OCI-LY3 (cell line): ENCODE data around the gene SETD7.
A peak's percentile ranks its signal among the peaks of the same experiment; 100 is the strongest.

Source experiments
- H2AFZ ChIP-seq: fragments of 200-600, 300-600 bp; shearing (Covaris generic); 2 replicates; pipeline ENCODE4 v1.6.0; 2014; ENCODE audit warnings: antibody characterized with exemption, low read depth, low read length
- H3K27ac ChIP-seq: fragments of 200-600, 300-600 bp; sonication (generic); 2 replicates; pipeline ENCODE4 v1.5.1; 2014; ENCODE audit warnings: mild to moderate bottlenecking, low read length, moderate library complexity, mixed read lengths
- H3K27me3 ChIP-seq: fragments of 200-600, 300-600 bp; sonication (generic); 2 replicates; pipeline ENCODE4 v1.6.1; 2014; ENCODE audit warnings: low read depth, low read length, mixed read lengths
- H3K36me3 ChIP-seq: fragments of 200-600, 300-600 bp; sonication (generic); replicated peaks from 2 replicates; pipeline ENCODE3; 2014; ENCODE audit warnings: low read depth, low read length, mixed read lengths
- H3K4me1 ChIP-seq: fragments of 300-600, 200-600 bp; sonication (generic); 2 replicates; pipeline ENCODE4 v1.6.1; 2014; ENCODE audit warnings: low read length, mixed read lengths
- H3K4me2 ChIP-seq: fragments of 200-600, 300-600 bp; sonication (generic); 2 replicates; pipeline ENCODE4 v1.6.1; 2014; ENCODE audit warnings: low read length, mixed read lengths
- H3K4me3 ChIP-seq: fragments of 300-600, 200-600 bp; sonication (generic); 2 replicates; pipeline ENCODE4 v1.5.1; 2014; ENCODE audit warnings: antibody characterized with exemption, mild to moderate bottlenecking, low read length, moderate library complexity
- H3K79me2 ChIP-seq: fragments of 300-600, 200-600 bp; shearing (Covaris generic); 2 replicates; pipeline ENCODE4 v1.6.1; 2014; ENCODE audit warnings: mild to moderate bottlenecking, low read length, mixed read lengths
- H3K9ac ChIP-seq: fragments of 300-600, 200-600 bp; shearing (Covaris generic); 2 replicates; pipeline ENCODE4 v1.6.0; 2014; ENCODE audit warnings: mild to moderate bottlenecking, low read length, moderate library complexity
- H3K9me3 ChIP-seq: fragments of 200-600, 300-600 bp; shearing (Covaris generic); 2 replicates; pipeline ENCODE4 v1.6.1; 2014; ENCODE audit warnings: low read length, mixed read lengths; ENCODE audit not compliant: insufficient read depth
- H4K20me1 ChIP-seq: fragments of 200-600, 300-600 bp; sonication (generic); 2 replicates; pipeline ENCODE4 v1.6.1; 2016; ENCODE audit warnings: low read length, mixed read lengths; ENCODE audit not compliant: insufficient read depth
- CTCF ChIP-seq: fragments of 200-600, 300-600 bp; sonication (generic); IDR thresholded peaks from 2 replicates; pipeline ENCODE4 v1.5.1; 2014; ENCODE audit warnings: antibody characterized with exemption, low read length, low read depth
- EZH2phosphoT487 ChIP-seq: fragments of 200-600 bp; shearing (Covaris generic); IDR thresholded peaks from 2 replicates; pipeline ENCODE4 v1.6.1; 2018; ENCODE audit warnings: antibody characterized with exemption, mixed run types, low read depth

The SETD7 gene

GRCh38 chr4:139556071-139556723, at the start of gene SETD7:
Gene SETD7 (minus strand): TSS chr4:139556219. CDS start chr4:139556137, 82 bp downstream.
- Histone ChIP-seq H3K9ac (peak within 1 kb of the TSS; percentile 87), H4K20me1 (peaks cover 31% of the 10 kb centered on the region), H3K27me3 (peaks cover 24% of the 10 kb centered on the region), H3K4me3 (peak within 1 kb of the TSS; percentile 88), H3K4me2 (peak within 1 kb of the TSS; percentile 84), H2AFZ (peak within 1 kb of the TSS; percentile 88), H3K4me1 (peaks cover 34% of the 10 kb centered on the region), H3K79me2 (peaks cover 48% of the 10 kb centered on the region), H3K9me3 (no peaks in the 10 kb centered on the region), H3K36me3 (no peaks in the 10 kb centered on the region), H3K27ac (peak within 1 kb of the TSS; percentile 48)
- no peak for TF ChIP-seq EZH2phosphoT487
- TF ChIP-seq CTCF, result no peak

DNA sequence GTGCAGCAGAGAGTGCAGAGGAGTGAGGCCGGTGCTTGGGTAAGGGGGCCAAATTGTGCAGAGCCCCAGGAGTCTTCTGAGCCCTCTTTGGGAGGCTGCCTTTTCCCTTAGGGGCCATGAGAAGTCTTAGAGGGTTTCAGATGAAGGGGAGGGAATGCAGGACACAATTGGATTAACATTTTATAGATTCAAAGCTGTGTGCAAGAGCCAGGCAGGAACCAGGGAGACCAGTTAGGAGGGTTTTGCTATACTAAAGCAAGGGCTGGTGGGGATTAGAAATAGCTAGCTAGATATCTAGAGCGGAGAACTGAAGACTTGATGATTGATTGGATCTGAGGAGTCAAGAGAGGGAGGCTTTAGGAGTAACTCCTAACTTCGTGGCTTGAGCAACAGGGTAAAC, 49.5 kb upstream of the SETD7 start:
- no peak overlapping the region for H2AFZ ChIP-seq
- H3K9ac ChIP-seq, result no peak overlapping the region
- no peak overlapping the region for H3K4me3 ChIP-seq
- no peaks in the 10 kb centered on the region for H3K79me2 ChIP-seq
- no peaks in the 10 kb centered on the region for H3K4me1 ChIP-seq
- no peak overlapping the region for H3K4me2 ChIP-seq
- TF ChIP-seq CTCF (no peak), EZH2phosphoT487 (no peak)
- H3K9me3 ChIP-seq, result no peaks in the 10 kb centered on the region
- H3K27me3 ChIP-seq, result peaks cover 28% of the 10 kb centered on the region
- no peak overlapping the region for H3K27ac ChIP-seq
- H3K36me3 ChIP-seq, result no peaks in the 10 kb centered on the region
- H4K20me1 ChIP-seq, result no peaks in the 10 kb centered on the region

DNA sequence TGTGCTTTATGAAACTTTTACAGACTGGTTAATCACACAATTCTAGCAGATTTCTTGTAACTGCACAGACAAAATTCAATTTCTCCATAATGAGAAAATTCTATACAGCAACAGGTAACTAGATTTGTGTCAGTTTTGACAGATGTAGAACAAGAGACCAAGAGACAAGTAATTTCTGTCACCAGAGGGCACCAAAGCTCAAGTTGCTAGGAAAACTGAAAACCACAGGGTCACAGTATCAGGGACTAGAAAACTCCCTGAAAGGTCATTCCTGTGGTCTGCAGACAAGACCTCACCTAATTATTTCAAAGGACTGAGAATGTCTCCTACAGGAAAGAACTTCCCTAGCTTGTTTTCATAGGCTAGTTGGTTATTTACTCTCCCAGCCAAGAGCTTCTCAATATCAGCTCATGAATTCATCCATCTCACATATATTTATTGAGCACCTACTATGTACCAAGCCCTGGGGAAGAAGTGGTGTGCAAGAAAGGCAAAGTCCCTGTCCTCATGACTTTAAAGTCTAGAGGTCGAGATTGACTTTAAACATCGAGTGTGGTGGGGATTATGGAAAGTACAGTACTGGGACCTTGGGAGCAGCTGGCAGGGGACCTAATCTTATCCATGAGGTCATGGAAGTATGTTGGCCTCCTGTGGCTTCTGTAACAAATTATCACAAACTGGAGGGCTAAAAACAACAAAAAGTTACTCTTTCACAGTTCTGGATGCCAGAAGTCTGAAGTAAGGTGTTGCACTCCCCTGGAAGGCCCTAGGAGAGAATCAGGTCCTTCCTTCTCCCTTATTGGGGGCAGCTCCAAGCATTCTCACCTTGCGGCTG, 47.8 kb upstream of the SETD7 start:
- Histone ChIP-seq H3K4me2 (no peak overlapping the region), H3K36me3 (no peaks in the 10 kb centered on the region), H3K79me2 (no peaks in the 10 kb centered on the region), H3K4me1 (no peaks in the 10 kb centered on the region), H4K20me1 (no peaks in the 10 kb centered on the region), H2AFZ (no peak overlapping the region), H3K9ac (no peak overlapping the region), H3K4me3 (no peak overlapping the region), H3K27ac (no peak overlapping the region), H3K27me3 (peaks cover 35% of the 10 kb centered on the region), H3K9me3 (no peaks in the 10 kb centered on the region)
- TF ChIP-seq EZH2phosphoT487 (no peak), CTCF (peak; percentile 95)

- peaks cover 40% of the 10 kb centered on the region for H3K27me3 ChIP-seq
- TF ChIP-seq EZH2phosphoT487 (no peak), CTCF (no peak)
- no peak overlapping the region for H3K4me3 ChIP-seq
- H3K4me1 ChIP-seq, result no peaks in the 10 kb centered on the region
- no peaks in the 10 kb centered on the region for H4K20me1 ChIP-seq
- no peaks in the 10 kb centered on the region for H3K9me3 ChIP-seq
- H3K4me2 ChIP-seq, result no peak overlapping the region
- H2AFZ ChIP-seq, result no peak overlapping the region
- H3K9ac ChIP-seq, result no peak overlapping the region
- H3K36me3 ChIP-seq, result no peaks in the 10 kb centered on the region
- no peaks in the 10 kb centered on the region for H3K79me2 ChIP-seq
- no peak overlapping the region for H3K27ac ChIP-seq
These were observed 46.8 kb upstream of the SETD7 start for GRCh38 chr4:139602776-139603360.
